ENCODE results near the gene ARHGEF12. TPM values are rescaled to one million over a fixed set of nuclear protein-coding genes. Genes with fewer than 3 reads are reported as not detected.
A peak's percentile ranks its signal among the peaks of the same experiment; 100 is the strongest.

The ARHGEF12 gene
- polyA plus RNA-seq, 2 of the 4 experiments (the other 2 are of a cell fraction) = 16.7 to 27.2 TPM

DNA sequence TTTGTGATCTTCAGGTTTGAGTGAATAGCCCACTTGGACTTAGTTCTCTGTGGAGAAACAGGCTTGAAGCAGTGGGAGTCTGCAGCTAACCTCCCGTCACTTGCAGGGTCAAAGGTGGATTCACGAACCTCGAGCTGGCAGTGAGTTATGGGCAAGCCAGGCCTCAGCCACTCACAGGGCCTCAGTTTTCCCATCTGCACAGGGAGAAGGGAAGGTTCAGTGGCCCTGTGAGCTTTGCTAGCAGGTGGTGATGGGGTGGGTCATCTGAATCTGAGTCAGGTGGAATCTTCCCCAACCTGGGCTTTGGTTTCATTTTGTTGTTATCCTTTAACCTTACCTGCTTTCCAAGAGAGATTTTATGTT lies 88.7 kb downstream of the ARHGEF12 start:
- no peak for FAIRE-seq
- ChIA-PET POLR2A (no interaction called here), CTCF (no interaction called here)
- H3K9me3 ChIP-seq = no peaks in the 10 kb centered on the region
- no peak; a peak in 1 of 6 replicates for ATAC-seq
- H3K4me1 ChIP-seq = peaks cover 34% of the 10 kb centered on the region
- 7% methylated on average over 3 of the region's 3 CpGs for WGBS (ENCODE audit: missing lambda C conversion rate)
- peak overlapping the region; percentile 66 for H3K4me2 ChIP-seq
- TF ChIP-seq CHD4 (IDR thresholded peaks at IDR 0.05; ENCODE audit: borderline replicate concordance) (no peak), FOXS1 (CRISPR knock-in tag; IDR thresholded peaks at IDR 0.05) (no peak), NPAS2 (CRISPR knock-in tag; IDR thresholded peaks at IDR 0.05; ENCODE audit: borderline replicate concordance) (no peak), NR3C1 (IDR thresholded peaks at IDR 0.05) (no peak), KDM5A (IDR thresholded peaks at IDR 0.05) (no peak), SMC3 (IDR thresholded peaks at IDR 0.05) (no peak), JUN (IDR thresholded peaks at IDR 0.05) (no peak), CBX8 (IDR thresholded peaks at IDR 0.05) (no peak), RNF2 (IDR thresholded peaks at IDR 0.05; ENCODE audit: borderline replicate concordance, low read depth) (no peak), RFX5 (IDR thresholded peaks at IDR 0.05) (no peak), HES2 (IDR thresholded peaks at IDR 0.05) (no peak), HOXB5 (CRISPR knock-in tag; IDR thresholded peaks at IDR 0.05) (no peak), ZFP36 (IDR thresholded peaks at IDR 0.05; ENCODE audit: borderline replicate concordance, partially characterized antibody) (no peak), CEBPB (IDR thresholded peaks at IDR 0.05) (no peak), ESRRA (IDR thresholded peaks at IDR 0.05; ENCODE audit: borderline replicate concordance, low read length) (no peak), CBX2 (IDR thresholded peaks at IDR 0.05; ENCODE audit: borderline replicate concordance, low read depth) (no peak), PBX3 (IDR thresholded peaks at IDR 0.05) (no peak), HDAC2 (IDR thresholded peaks at IDR 0.05) (no peak), NFE2L2 (conservative IDR thresholded peaks at IDR 0.05; ENCODE audit: low read length) (no peak)
- TF ChIP-seq, protein P1, sequence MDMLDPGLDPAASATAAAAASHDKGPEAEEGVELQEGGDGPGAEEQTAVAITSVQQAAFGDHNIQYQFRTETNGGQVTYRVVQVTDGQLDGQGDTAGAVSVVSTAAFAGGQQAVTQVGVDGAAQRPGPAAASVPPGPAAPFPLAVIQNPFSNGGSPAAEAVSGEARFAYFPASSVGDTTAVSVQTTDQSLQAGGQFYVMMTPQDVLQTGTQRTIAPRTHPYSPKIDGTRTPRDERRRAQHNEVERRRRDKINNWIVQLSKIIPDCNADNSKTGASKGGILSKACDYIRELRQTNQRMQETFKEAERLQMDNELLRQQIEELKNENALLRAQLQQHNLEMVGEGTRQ (IDR thresholded peaks at IDR 0.05) = no peak
- H3K27ac ChIP-seq = peak overlapping the region in 1 of 2 experiments; percentile 73; a peak in 3 of 6 replicates
- no peak for DNase-seq (ENCODE audit: low read depth in 1 of 2, low spot score in 1 of 2)
- H3K4me3 ChIP-seq = no peak overlapping the region

- Histone ChIP-seq H3K9me3 (no peaks in the 10 kb centered on the region), H3K27ac (peak overlapping the region in 1 of 2 experiments; percentile 73; a peak in 1 of 6 replicates), H3K4me3 (no peak overlapping the region), H3K4me2 (peak overlapping the region; percentile 66), H3K4me1 (peaks cover 39% of the 10 kb centered on the region)
- no peak for TF ChIP-seq RCOR1 (IDR thresholded peaks at IDR 0.05; ENCODE audit: low read depth, low read length)
- TF ChIP-seq BCL3 (IDR thresholded peaks at IDR 0.05) = no peak
- TF ChIP-seq POLR2AphosphoS2 (conservative IDR thresholded peaks at IDR 0.05; ENCODE audit: low read length) = no peak
- no peak for TF ChIP-seq HOXA7 (CRISPR knock-in tag; IDR thresholded peaks at IDR 0.05)
- POLR2A ChIA-PET = no interaction called here
- WGBS (ENCODE audit: missing lambda C conversion rate) = 88% methylated on average over 3 of the region's 3 CpGs
- no peak for DNase-seq (ENCODE audit: low read depth in 1 of 2, low spot score in 1 of 2)
- no peak for FAIRE-seq
- CTCF ChIA-PET = no interaction called here
- no peak for ATAC-seq
These were observed 89.3 kb downstream of the ARHGEF12 start for GRCh38 chr11:120425527-120425926.

DNA sequence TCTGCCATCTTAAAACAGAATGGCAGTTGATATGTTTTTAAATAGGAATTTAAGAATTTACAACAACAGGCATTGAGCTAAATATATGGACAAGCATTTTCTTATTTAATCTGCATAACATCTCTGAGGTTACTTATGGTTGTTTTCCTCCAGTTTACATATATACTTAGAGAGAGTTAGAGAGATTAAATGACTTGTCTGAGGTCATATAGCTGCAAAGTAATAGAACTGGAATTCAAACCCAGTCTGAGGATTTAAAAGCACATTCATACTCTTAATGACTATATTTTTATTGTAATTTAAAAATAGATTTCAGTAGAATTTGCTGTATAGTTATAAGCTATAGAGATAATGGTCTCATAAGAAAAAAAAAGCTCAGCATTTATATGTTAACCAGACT lies 93.9 kb downstream of the ARHGEF12 start:
- no peak for FAIRE-seq
- TF ChIP-seq EHMT2 (IDR thresholded peaks at IDR 0.05; ENCODE audit: low read depth) = no peak
- TF ChIP-seq, protein P2, sequence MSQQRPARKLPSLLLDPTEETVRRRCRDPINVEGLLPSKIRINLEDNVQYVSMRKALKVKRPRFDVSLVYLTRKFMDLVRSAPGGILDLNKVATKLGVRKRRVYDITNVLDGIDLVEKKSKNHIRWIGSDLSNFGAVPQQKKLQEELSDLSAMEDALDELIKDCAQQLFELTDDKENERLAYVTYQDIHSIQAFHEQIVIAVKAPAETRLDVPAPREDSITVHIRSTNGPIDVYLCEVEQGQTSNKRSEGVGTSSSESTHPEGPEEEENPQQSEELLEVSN (IDR thresholded peaks at IDR 0.05; ENCODE audit: borderline replicate concordance, low read depth) = no peak
- TF ChIP-seq HOXA7 (CRISPR knock-in tag; IDR thresholded peaks at IDR 0.05) = no peak
- no peak for TF ChIP-seq SREBF2 (IDR thresholded peaks at IDR 0.05)
- no peak for TF ChIP-seq HEYL (CRISPR knock-in tag; IDR thresholded peaks at IDR 0.05)
- TF ChIP-seq ESRRA (IDR thresholded peaks at IDR 0.05; ENCODE audit: borderline replicate concordance, low read length) = no peak
- no peak for TF ChIP-seq EHF (CRISPR knock-in tag; IDR thresholded peaks at IDR 0.05)
- TF ChIP-seq RARB (CRISPR knock-in tag; IDR thresholded peaks at IDR 0.05) = no peak
- no peak for TF ChIP-seq KDM5A (IDR thresholded peaks at IDR 0.05)
- TF ChIP-seq NR3C1 (IDR thresholded peaks at IDR 0.05) = no peak
- no peak for TF ChIP-seq FOSL2 (IDR thresholded peaks at IDR 0.05)
- no peak for TF ChIP-seq FOSL2 (CRISPR knock-in tag; IDR thresholded peaks at IDR 0.05)
- no peak for TF ChIP-seq MAZ (IDR thresholded peaks at IDR 0.05; ENCODE audit: borderline replicate concordance, low read depth, low read length)
- TF ChIP-seq MYC (IDR thresholded peaks at IDR 0.05; ENCODE audit: borderline replicate concordance, low read length) = no peak
- no peak for TF ChIP-seq RAD21 (conservative IDR thresholded peaks at IDR 0.05 in 1 of 2, IDR thresholded peaks at IDR 0.05 in 1 of 2)
- TF ChIP-seq RFX5 (IDR thresholded peaks at IDR 0.05) = no peak
- CTCF ChIA-PET = interaction anchor here (0.7 to 1.7 kb wide), 3 partner anchors 31 to 98 kb away, joined by 3 to 6 read pairs (median 4); no protein-coding TSS in a partner anchor

More for the DNA sequence above, 93.9 kb downstream of the ARHGEF12 start:
- no peak for ATAC-seq
- Histone ChIP-seq H3K4me1 (peaks cover 45% of the 10 kb centered on the region), H3K9me3 (no peaks in the 10 kb centered on the region), H3K4me2 (0 out of 3 replicates have a peak overlapping the region, but pooled peaks have one; percentile 27), H3K27ac (no peak overlapping the region), H3K4me3 (no peak overlapping the region)
- POLR2A ChIA-PET = no interaction called here
- DNase-seq (ENCODE audit: low read depth in 1 of 2, low spot score in 1 of 2) = no peak
